ENCODE data around the gene NINL. TPM values are rescaled to one million over a fixed set of nuclear protein-coding genes. Genes with fewer than 3 reads are reported as not detected.

The NINL gene
- total and polyA plus RNA-seq, 7 donors = 2.4 to 19.9 (median 9.6) TPM

GRCh38 chr20:25622450-25623224, 37.3 kb upstream of the NINL start:
- no peak for TF ChIP-seq POLR2A (IDR thresholded peaks at IDR 0.05)
- no peak for TF ChIP-seq EP300 (IDR thresholded peaks at IDR 0.05)
- TF ChIP-seq POLR2AphosphoS5 (IDR thresholded peaks at IDR 0.05) = no peak
- TF ChIP-seq, protein P1, sequence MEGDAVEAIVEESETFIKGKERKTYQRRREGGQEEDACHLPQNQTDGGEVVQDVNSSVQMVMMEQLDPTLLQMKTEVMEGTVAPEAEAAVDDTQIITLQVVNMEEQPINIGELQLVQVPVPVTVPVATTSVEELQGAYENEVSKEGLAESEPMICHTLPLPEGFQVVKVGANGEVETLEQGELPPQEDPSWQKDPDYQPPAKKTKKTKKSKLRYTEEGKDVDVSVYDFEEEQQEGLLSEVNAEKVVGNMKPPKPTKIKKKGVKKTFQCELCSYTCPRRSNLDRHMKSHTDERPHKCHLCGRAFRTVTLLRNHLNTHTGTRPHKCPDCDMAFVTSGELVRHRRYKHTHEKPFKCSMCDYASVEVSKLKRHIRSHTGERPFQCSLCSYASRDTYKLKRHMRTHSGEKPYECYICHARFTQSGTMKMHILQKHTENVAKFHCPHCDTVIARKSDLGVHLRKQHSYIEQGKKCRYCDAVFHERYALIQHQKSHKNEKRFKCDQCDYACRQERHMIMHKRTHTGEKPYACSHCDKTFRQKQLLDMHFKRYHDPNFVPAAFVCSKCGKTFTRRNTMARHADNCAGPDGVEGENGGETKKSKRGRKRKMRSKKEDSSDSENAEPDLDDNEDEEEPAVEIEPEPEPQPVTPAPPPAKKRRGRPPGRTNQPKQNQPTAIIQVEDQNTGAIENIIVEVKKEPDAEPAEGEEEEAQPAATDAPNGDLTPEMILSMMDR (IDR thresholded peaks at IDR 0.05) = no peak
- peak overlapping the region; percentile 68 to 98 (median 78) for H3K4me3 ChIP-seq
- no peaks in the 10 kb centered on the region for H3K27me3 ChIP-seq
- DNase-seq = no peak
- H3K4me1 ChIP-seq = peaks cover 0 to 28% (median 13%) of the 10 kb centered on the region in 4 donors
- 36 to 44% methylated on average over 17 of the region's 17 CpGs for WGBS, 2 donors
- no peaks in the 10 kb centered on the region for H3K9me3 ChIP-seq
- H3K27ac ChIP-seq = peak overlapping the region; percentile 83 to 97 (median 92)
- H3K36me3 ChIP-seq = no peaks in the 10 kb centered on the region
- intact Hi-C loops (cut with DNase I) = loop anchor here (1.0 to 10.0 kb wide), 6 partner anchors 37 to 588 kb away; partner anchors contain the start of genes NINL and ZNF337

DNA sequence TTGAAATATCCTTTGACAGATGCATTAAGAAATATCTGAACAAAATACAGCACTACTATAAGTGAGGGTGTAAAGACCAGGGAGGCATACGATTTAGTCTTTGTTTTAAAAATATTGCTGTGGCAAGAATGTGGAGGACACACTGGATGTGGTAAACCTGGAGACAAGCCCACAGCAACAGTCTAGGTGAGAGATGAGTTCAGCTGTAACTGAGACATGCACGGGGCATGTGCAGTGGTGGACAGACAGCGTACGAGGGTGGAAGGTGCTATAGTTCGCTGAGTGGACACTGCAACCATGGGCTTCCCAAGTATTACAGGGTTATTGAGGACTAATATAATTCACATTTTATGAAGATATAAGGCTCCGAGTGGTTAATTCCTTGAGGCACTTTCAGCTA, 36.7 kb upstream of the NINL start:
- no peak for DNase-seq
- intact Hi-C loops (cut with DNase I) = loop anchor here (2.0 to 10.0 kb wide), 5 partner anchors 45 to 587 kb away; partner anchors contain the start of gene ZNF337
- TF ChIP-seq EP300 (IDR thresholded peaks at IDR 0.05) (no peak), POLR2A (IDR thresholded peaks at IDR 0.05) (no peak), POLR2AphosphoS5 (IDR thresholded peaks at IDR 0.05) (no peak)
- TF ChIP-seq, protein P1 (IDR thresholded peaks at IDR 0.05) = no peak
- Histone ChIP-seq H3K4me3 (no peak overlapping the region), H3K27me3 (no peaks in the 10 kb centered on the region), H3K4me1 (peaks cover 0 to 28% (median 13%) of the 10 kb centered on the region in 4 donors), H3K27ac (no peak overlapping the region), H3K36me3 (no peaks in the 10 kb centered on the region), H3K9me3 (no peaks in the 10 kb centered on the region)
- 93 to 96% methylated on average over 6 of the region's 6 CpGs for WGBS, 2 donors

GRCh38 chr20:25619514-25619913, 34.2 kb upstream of the NINL start:
- Histone ChIP-seq H3K27me3 (no peaks in the 10 kb centered on the region), H3K9me3 (no peaks in the 10 kb centered on the region), H3K4me3 (no peak overlapping the region), H3K36me3 (peaks cover 0 to 17% (median 0%) of the 10 kb centered on the region in 4 donors), H3K4me1 (peaks cover 0 to 22% (median 11%) of the 10 kb centered on the region in 4 donors), H3K27ac (no peak overlapping the region)
- no peak for DNase-seq
- WGBS, 2 donors = 94 to 97% methylated on average over 3 of the region's 3 CpGs
- intact Hi-C loops (cut with DNase I) = no loop called here
- no peak for TF ChIP-seq POLR2AphosphoS5 (IDR thresholded peaks at IDR 0.05)
- no peak for TF ChIP-seq POLR2A (IDR thresholded peaks at IDR 0.05)
- TF ChIP-seq EP300 (IDR thresholded peaks at IDR 0.05) = no peak
- TF ChIP-seq, protein P1 (IDR thresholded peaks at IDR 0.05) = no peak

GRCh38 chr20:25608774-25609173, 23.4 kb upstream of the NINL start:
- no peaks in the 10 kb centered on the region for H3K4me1 ChIP-seq
- intact Hi-C loops (cut with DNase I) = no loop called here
- H3K4me3 ChIP-seq = no peak overlapping the region
- no peaks in the 10 kb centered on the region for H3K9me3 ChIP-seq
- H3K36me3 ChIP-seq = peaks cover 0 to 3% (median 0%) of the 10 kb centered on the region in 4 donors
- no peak for TF ChIP-seq POLR2A (IDR thresholded peaks at IDR 0.05)
- TF ChIP-seq EP300 (IDR thresholded peaks at IDR 0.05) = no peak
- TF ChIP-seq, protein P1 (IDR thresholded peaks at IDR 0.05) = no peak
- TF ChIP-seq POLR2AphosphoS5 (IDR thresholded peaks at IDR 0.05) = no peak
- DNase-seq = no peak
- no peak overlapping the region for H3K27ac ChIP-seq
- 87% methylated on average over 3 of the region's 3 CpGs for WGBS, 2 donors
- H3K27me3 ChIP-seq = no peaks in the 10 kb centered on the region
